GM12878 (cell line): Measurements from ENCODE around the gene LMAN2L. TPM values are rescaled to one million over a fixed set of nuclear protein-coding genes. Genes with fewer than 3 reads are reported as not detected.

Experiments
- ATAC-seq: fragments of 200-7000 bp; cut with Tn5 transposase; 3 replicates; pipeline ENCODE4 v1.9.1; 2020; ENCODE audit warnings: mild to moderate bottlenecking, moderate library complexity
- BruUV-seq: library from RNA; stranded (reverse); fragments of 400-500 nt; replicated peaks from 2 replicates; lab custom pipeline; 2021; lab: Mats Ljungman, UMichigan
- CTCF ChIA-PET: fragments of 300-600 bp; sonication (Branson Sonifier 250); formaldehyde crosslinking; extraction: SDS; loops from one replicate; lab custom pipeline; 2021; ENCODE audit warnings: inconsistent platforms; lab: Yijun Ruan, JAX
- POLR2A ChIA-PET: fragments of 350-600 bp; formaldehyde crosslinking; extraction: SDS; loops from one replicate; lab custom pipeline; 2021; ENCODE audit warnings: inconsistent platforms; lab: Charles Lee
- RAD21 ChIA-PET: fragments of 300-600 bp; sonication (Branson Sonifier 250); formaldehyde crosslinking; loops from one replicate; lab custom pipeline; 2023; ENCODE audit warnings: antibody characterized with exemption; ENCODE audit not compliant: unreplicated experiment; lab: Charles Lee
- SMC1A ChIA-PET: fragments of 300-600 bp; sonication (Branson Sonifier 250); formaldehyde crosslinking; loops from one replicate; lab custom pipeline; 2023; ENCODE audit not compliant: unreplicated experiment, uncharacterized antibody; lab: Charles Lee
- DNase-seq: peaks from one replicate; pipeline ENCODE4 v3.0.0-alpha.2; 2011; ENCODE audit warnings: low read depth, low spot score
- FAIRE-seq: peaks from 3 replicates; lab custom pipeline; 2011; peaks lifted over from hg19 to GRCh38; lab: Jason Lieb, UNC
- H2AFZ ChIP-seq: 2 replicates; pipeline ENCODE4 v1.6.0; 2011; ENCODE audit warnings: low read depth, low read length, control low read depth; ENCODE audit not compliant: control insufficient read depth
- H3K27ac ChIP-seq: 2 replicates; pipeline ENCODE4 v1.5.1; 2011; ENCODE audit warnings: control low read depth; ENCODE audit not compliant: control insufficient read depth, insufficient read depth
- H3K27me3 ChIP-seq, 2 experiments: replicated peaks in 1 of 2; 2 replicates each; pipeline versions ENCODE4 v1.6.0 to v1.6.1; 2011; ENCODE audit warnings: low read length in 1 of 2; ENCODE audit not compliant: control insufficient read depth in 2 of 2, insufficient read depth in 2 of 2
- H3K36me3 ChIP-seq, 2 experiments: 2 replicates each; pipeline ENCODE4 v1.5.1; 2011; ENCODE audit warnings: low read length in 1 of 2; ENCODE audit not compliant: control insufficient read depth in 2 of 2, insufficient read depth in 2 of 2
- H3K4me1 ChIP-seq: 2 replicates; pipeline ENCODE4 v1.6.1; 2011; ENCODE audit warnings: mild to moderate bottlenecking, low read length, moderate library complexity, mixed read lengths; ENCODE audit not compliant: control insufficient read depth, insufficient read depth
- H3K4me2 ChIP-seq: 2 replicates; pipeline ENCODE4 v1.6.0; 2011; ENCODE audit warnings: control low read depth; ENCODE audit not compliant: control insufficient read depth, insufficient read depth
- H3K4me3 ChIP-seq: fragments of 200-600 bp; sonication (generic); 2 replicates; pipeline ENCODE4 v1.5.1; 2016
- H3K79me2 ChIP-seq: 2 replicates; pipeline ENCODE4 v1.6.0; 2011; ENCODE audit warnings: low read length; ENCODE audit not compliant: control insufficient read depth, insufficient read depth
- H3K9ac ChIP-seq: 2 replicates; pipeline ENCODE4 v1.8.0; 2011; ENCODE audit warnings: low read length, control low read depth, mixed read lengths; ENCODE audit not compliant: control insufficient read depth, insufficient read depth
- H3K9me3 ChIP-seq: replicated peaks from 3 replicates; pipeline ENCODE4 v1.5.1; 2011; ENCODE audit warnings: mild to moderate bottlenecking, low read length; ENCODE audit not compliant: control insufficient read depth, insufficient read depth
- H4K20me1 ChIP-seq: 2 replicates; pipeline ENCODE4 v1.6.0; 2011; ENCODE audit not compliant: control insufficient read depth, insufficient read depth
- CHD1 ChIP-seq: IDR thresholded peaks from 2 replicates; pipeline ENCODE4 v1.6.1; 2012; ENCODE audit warnings: low read depth, low read length, improper control_type of control experiment
- MAX ChIP-seq: IDR thresholded peaks from 2 replicates; pipeline ENCODE4 v1.6.1; 2012; ENCODE audit warnings: low read depth, low read length, improper control_type of control experiment
- MYC ChIP-seq: IDR thresholded peaks from 2 replicates; pipeline ENCODE4 v1.6.1; 2011; ENCODE audit warnings: mild to moderate bottlenecking, low read length, moderate library complexity, inconsistent platforms; ENCODE audit not compliant: insufficient read depth, insufficient replicate concordance, insufficient read length, severe bottlenecking
- RAD21 ChIP-seq: IDR thresholded peaks from 2 replicates; pipeline ENCODE4 v1.6.1; 2011; ENCODE audit warnings: mild to moderate bottlenecking, low read depth, low read length, moderate library complexity; ENCODE audit not compliant: insufficient read depth
- REST ChIP-seq: IDR thresholded peaks from 2 replicates; pipeline ENCODE4 v1.6.1; 2012; ENCODE audit warnings: mild to moderate bottlenecking, low read depth, low read length
- ZBED1 ChIP-seq: IDR thresholded peaks from 2 replicates; pipeline ENCODE4 v1.6.1; 2016; ENCODE audit warnings: borderline replicate concordance
- ZSCAN29 ChIP-seq: fragments of 450-650 bp; IDR thresholded peaks from 2 replicates; pipeline ENCODE4 v1.6.1; 2017; ENCODE audit warnings: mild to moderate bottlenecking, moderate library complexity
- WGBS: methylation state at CpG from one replicate; pipeline ENCODE4 v1.1.6; 2016; ENCODE audit warnings: low lambda C conversion rate; ENCODE audit not compliant: insufficient replicate concordance, insufficient coverage; ENCODE audit errors: missing lambda C conversion rate; 5-methylcytosine and 5-hydroxymethylcytosine counted together
- in situ Hi-C: fragments of 300-500 bp; cut with MboI; formaldehyde crosslinking; loops from 9 replicates; pipeline ENCODE4 v1.14.3; 2018; ENCODE audit warnings: mixed read lengths
- intact Hi-C: fragments of 100-400 bp; cut with micrococcal nuclease; formaldehyde crosslinking; loops from one replicate; pipeline ENCODE4 v1.14.2; 2022; ENCODE audit not compliant: unreplicated experiment
- polyA plus RNA-seq, 11 experiments: library from polyadenylated mRNA; depleted of rRNA in 4 of 11; unstranded in 6 of 11; stranded (reverse) in 5 of 11; fragments of >200 nt; fragmentation: Nextera tagmentation in 4 of 11; fragmentation: Illumina TruSeq in 1 of 11; extraction: Ambion mirVana in 4 of 11; extraction: Trizol in 1 of 11; gene quantifications; 1 replicate in 1 of 11; 2 replicates in 10 of 11; pipeline versions ENCODE4 v1.2.1 to v1.2.3, GENCODE V29; 2011 to 2016; ENCODE audit warnings: inconsistent platforms in 2 of 11, missing spikeins in 2 of 11, low read depth in 1 of 11
- total RNA-seq, 4 experiments: library from RNA; depleted of rRNA in 3 of 4; stranded (reverse); fragments of >200 nt in 3 of 4; fragmentation: Illumina TruSeq in 1 of 4; extraction: Trizol in 1 of 4; gene quantifications; 2 replicates each; pipeline versions ENCODE4 v1.2.1 to v1.2.3, GENCODE V29; 2013 to 2021

The LMAN2L gene
- total and polyA plus RNA-seq, 10 of the 15 experiments (the other 5 are each of a cell fraction or from before 2014, with no cell fraction given) = 5.7 to 16.3 (median 10.7) TPM

GRCh38 chr2:96701636-96702035 is 38.2 kb downstream of the LMAN2L start (continued):
- no peak for TF ChIP-seq CHD1
- TF ChIP-seq MAX = no peak
- no peak for TF ChIP-seq ZBED1
- no peak for TF ChIP-seq REST
- TF ChIP-seq, all 136 proteins: peak for 0

GRCh38 chr2:96700086-96700485 is 39.8 kb downstream of the LMAN2L start:
- no peak for FAIRE-seq

More at GRCh38 chr2:96700086-96700485, 39.8 kb downstream of the LMAN2L start:
- Histone ChIP-seq H2AFZ (no peak overlapping the region), H3K4me2 (no peak overlapping the region), H3K9ac (no peak overlapping the region), H4K20me1 (no peaks in the 10 kb centered on the region), H3K4me3 (no peak overlapping the region), H3K4me1 (no peaks in the 10 kb centered on the region), H3K36me3 (no peaks in the 10 kb centered on the region; a peak in 1 of 4 replicates), H3K9me3 (no peaks in the 10 kb centered on the region)
- ATAC-seq (no peak), DNase-seq (no peak)
- in situ Hi-C loops (no loop called here), intact Hi-C loops (no loop called here)
- WGBS = 87% methylated on average over 8 of the region's 8 CpGs
- ChIA-PET SMC1A (interaction anchor here (1.2 kb wide), 1 partner anchor 102 kb away, joined by 3 read pairs; no protein-coding TSS in a partner anchor), CTCF (interaction anchor here (1.2 kb wide), 1 partner anchor 158 kb away, joined by 3 read pairs; the partner anchor contains the start of gene ANKRD39), POLR2A (no interaction called here), RAD21 (interaction anchor here (1.0 kb wide), 1 partner anchor 32 kb away, joined by 3 read pairs; no protein-coding TSS in a partner anchor)
- BruUV-seq = no TSS peak
- TF ChIP-seq ZSCAN29 (no peak), RAD21 (no peak), MYC (no peak)
- TF ChIP-seq, all 136 proteins: peak for 0
- H3K27ac ChIP-seq = no peak overlapping the region
- H3K27me3 ChIP-seq = no peaks in the 10 kb centered on the region
- H3K79me2 ChIP-seq = no peaks in the 10 kb centered on the region
